Caco-2 (cell line): ENCODE data around the gene PGS1. TPM values are rescaled to one million over a fixed set of nuclear protein-coding genes. Genes with fewer than 3 reads are reported as not detected.
A peak's percentile ranks its signal among the peaks of the same experiment; 100 is the strongest.

ENCODE experiments used
- BruUV-seq: library from RNA; stranded (reverse); fragments of 400-500 nt; replicated peaks from 2 replicates; lab custom pipeline; 2021; lab: Mats Ljungman, UMichigan
- CTCF ChIA-PET: fragments of 300-600 bp; sonication (Branson Sonifier 250); formaldehyde crosslinking; loops from one replicate; lab custom pipeline; 2022; ENCODE audit warnings: antibody characterized with exemption; lab: Charles Lee
- POLR2A ChIA-PET: fragments of 300-600 bp; sonication (Branson Sonifier 250); formaldehyde crosslinking; loops from one replicate; lab custom pipeline; 2022; ENCODE audit warnings: antibody characterized with exemption; lab: Charles Lee
- DNase-seq, 2 experiments: peaks; one replicate each; pipeline versions ENCODE4 v3.0.0 to v3.0.0-alpha.2; 2020 to 2022
- H3K27me3 ChIP-seq: replicated peaks from 2 replicates; pipeline ENCODE4 v1.6.0; 2011; ENCODE audit warnings: low read length; ENCODE audit not compliant: control insufficient read depth, insufficient read depth
- H3K36me3 ChIP-seq: 2 replicates; pipeline ENCODE4 v1.5.1; 2011; ENCODE audit warnings: low read length; ENCODE audit not compliant: control insufficient read depth, insufficient read depth
- H3K4me1 ChIP-seq: fragments of 250-450 bp; sonication (Bioruptor Pico); 2 replicates; pipeline ENCODE4 v1.5.1; 2020; ENCODE audit warnings: mild to moderate bottlenecking
- H3K4me3 ChIP-seq: 2 replicates; pipeline ENCODE4 v1.5.1; 2011; ENCODE audit warnings: low read depth, mild to moderate bottlenecking, control low read depth, low read length
- H3K9me3 ChIP-seq: fragments of 250-450 bp; sonication (Bioruptor Pico); 2 replicates; pipeline ENCODE4 v1.5.1; 2020; ENCODE audit warnings: mild to moderate bottlenecking, moderate library complexity
- H3K27ac Mint-ChIP-seq: one replicate; pipeline ENCODE4 v1.8.0; 2022; ENCODE audit warnings: mixed read lengths; ENCODE audit not compliant: unreplicated experiment
- H3K27me3 Mint-ChIP-seq: one replicate; pipeline ENCODE4 v1.8.0; 2022; ENCODE audit warnings: mixed read lengths; ENCODE audit not compliant: insufficient read depth, unreplicated experiment
- H3K36me3 Mint-ChIP-seq: one replicate; pipeline ENCODE4 v1.8.0; 2022; ENCODE audit warnings: mild to moderate bottlenecking, mixed read lengths; ENCODE audit not compliant: insufficient read depth, unreplicated experiment
- H3K4me1 Mint-ChIP-seq: one replicate; pipeline ENCODE4 v1.8.0; 2022; ENCODE audit warnings: low read depth, mixed read lengths; ENCODE audit not compliant: unreplicated experiment
- H3K4me3 Mint-ChIP-seq: one replicate; pipeline ENCODE4 v1.8.0; 2022; ENCODE audit warnings: mild to moderate bottlenecking, moderate library complexity, mixed read lengths; ENCODE audit not compliant: unreplicated experiment
- H3K9me3 Mint-ChIP-seq: one replicate; pipeline ENCODE4 v1.8.0; 2022; ENCODE audit warnings: mixed read lengths; ENCODE audit not compliant: unreplicated experiment
- CTCF ChIP-seq, 2 experiments: fragments of 200-600 bp in 1 of 2; IDR thresholded peaks; 1 replicate in 1 of 2; 2 replicates in 1 of 2; pipeline versions ENCODE4 v1.5.1 to v1.8.0; 2011 to 2022; ENCODE audit warnings: antibody characterized with exemption in 1 of 2, control low read depth in 1 of 2, inconsistent platforms in 1 of 2, low read depth in 1 of 2, low read length in 1 of 2, mild to moderate bottlenecking in 1 of 2, moderate library complexity in 1 of 2; ENCODE audit not compliant: insufficient read depth in 1 of 2, severe bottlenecking in 1 of 2, unreplicated experiment in 1 of 2
- intact Hi-C: fragments of 100-400 bp; cut with micrococcal nuclease; formaldehyde crosslinking; loops from one replicate; pipeline ENCODE4 v1.10.0; 2022; ENCODE audit not compliant: unreplicated experiment
- total RNA-seq: library from RNA; stranded (reverse); gene quantifications from 2 replicates; pipeline ENCODE4 v1.2.3, GENCODE V29; 2022

PGS1 gene
- total RNA-seq, 1 experiment from 2014 or later, result 54.1 TPM

GRCh38 chr17:78375401-78376151 is 2.9 kb upstream of the PGS1 start:
- ChIA-PET POLR2A (no interaction called here), CTCF (interaction anchor here (0.8 kb wide), 1 partner anchor 121 kb away, joined by 5 read pairs; no protein-coding TSS in a partner anchor)
- H3K36me3 Mint-ChIP-seq, result peaks cover 21% of the 10 kb centered on the region
- H3K4me3 Mint-ChIP-seq, result no peak overlapping the region
- Histone ChIP-seq H3K36me3 (no peaks in the 10 kb centered on the region; the same call in 1 of the 2 replicates), H3K4me3 (no peak overlapping the region), H3K9me3 (no peaks in the 10 kb centered on the region), H3K4me1 (peaks cover 47% of the 10 kb centered on the region), H3K27me3 (no peaks in the 10 kb centered on the region)
- H3K9me3 Mint-ChIP-seq, result no peaks in the 10 kb centered on the region
- TF ChIP-seq CTCF (IDR thresholded peaks at IDR 0.05; ENCODE audit: insufficient read depth in 1 of 2, low read depth in 1 of 2, low read length in 1 of 2, severe bottlenecking in 1 of 2, unreplicated experiment in 1 of 2), result no peak
- DNase-seq, result no peak
- intact Hi-C loops, result no loop called here
- H3K4me1 Mint-ChIP-seq, result peaks cover 50% of the 10 kb centered on the region
- peak overlapping the region; percentile 19 for H3K27ac Mint-ChIP-seq
- no peaks in the 10 kb centered on the region for H3K27me3 Mint-ChIP-seq
- BruUV-seq, result no TSS peak

GRCh38 chr17:78376161-78376560 is 2.3 kb upstream of the PGS1 start:
- ChIA-PET CTCF (no interaction called here), POLR2A (no interaction called here)
- BruUV-seq, result no TSS peak
- no peaks in the 10 kb centered on the region; the same call in 1 of the 2 replicates for H3K36me3 ChIP-seq
- peaks cover 49% of the 10 kb centered on the region for H3K4me1 ChIP-seq
- no peak overlapping the region for H3K4me3 ChIP-seq
- Mint-ChIP-seq H3K36me3 (peaks cover 26% of the 10 kb centered on the region), H3K4me1 (peaks cover 51% of the 10 kb centered on the region), H3K27ac (peak overlapping the region; percentile 19), H3K9me3 (no peaks in the 10 kb centered on the region), H3K27me3 (no peaks in the 10 kb centered on the region), H3K4me3 (no peak overlapping the region)
- no peak for DNase-seq
- intact Hi-C loops, result no loop called here
- no peaks in the 10 kb centered on the region for H3K9me3 ChIP-seq
- TF ChIP-seq CTCF (IDR thresholded peaks at IDR 0.05; ENCODE audit: insufficient read depth in 1 of 2, low read depth in 1 of 2, low read length in 1 of 2, severe bottlenecking in 1 of 2, unreplicated experiment in 1 of 2), result no peak
- no peaks in the 10 kb centered on the region for H3K27me3 ChIP-seq

- no peaks in the 10 kb centered on the region for H3K9me3 Mint-ChIP-seq
- H3K4me3 Mint-ChIP-seq, result peak overlapping the region; percentile 93
- Histone ChIP-seq H3K4me3 (peak overlapping the region; percentile 96), H3K36me3 (no peaks in the 10 kb centered on the region; the same call in 1 of the 2 replicates), H3K27me3 (no peaks in the 10 kb centered on the region), H3K4me1 (peaks cover 47% of the 10 kb centered on the region), H3K9me3 (no peaks in the 10 kb centered on the region)
- H3K27me3 Mint-ChIP-seq, result no peaks in the 10 kb centered on the region
- intact Hi-C loops, result loop anchor here (1.0 kb wide), 3 partner anchors 13 to 43 kb away; partner anchors contain the start of gene SOCS3
- peaks cover 41% of the 10 kb centered on the region for H3K36me3 Mint-ChIP-seq
- POLR2A ChIA-PET, result interaction anchor here (1.3 kb wide), 1 partner anchor 12 kb away, joined by 4 read pairs; no protein-coding TSS in a partner anchor
- no peak for DNase-seq
- peaks cover 55% of the 10 kb centered on the region for H3K4me1 Mint-ChIP-seq
- peak overlapping the region; percentile 94 for H3K27ac Mint-ChIP-seq
- no peak for TF ChIP-seq CTCF (IDR thresholded peaks at IDR 0.05; ENCODE audit: insufficient read depth in 1 of 2, low read depth in 1 of 2, low read length in 1 of 2, severe bottlenecking in 1 of 2, unreplicated experiment in 1 of 2)
- no TSS peak for BruUV-seq
- CTCF ChIA-PET, result interaction anchor here (1.1 kb wide), 1 partner anchor 8 kb away, joined by 3 read pairs; no protein-coding TSS in a partner anchor
Measured at GRCh38 chr17:78377858-78378224, 608 bp upstream of the PGS1 start.
